ENCODE measurements around the gene STX1A. TPM values are rescaled to one million over a fixed set of nuclear protein-coding genes. Genes with fewer than 3 reads are reported as not detected.
"Not testable (repeated sequence)": the region's sequence is repeated elsewhere in the genome, so short reads cannot be mapped to it uniquely, and the experiment has no call there.

STX1A gene
- total RNA-seq, 2 experiments from 2014 or later = 13.8 to 15.8 TPM

GRCh38 chr7:73682745-73683055, 36.8 kb downstream of the STX1A start:
- Mint-ChIP-seq H3K27ac (peak overlapping the region; percentile 96), H3K27me3 (no peaks in the 10 kb centered on the region), H3K36me3 (peaks cover 27% of the 10 kb centered on the region), H3K4me3 (peak overlapping the region; percentile 95), H3K4me1 (peaks cover 36% of the 10 kb centered on the region), H3K9me3 (ENCODE audit: low read depth) (no peaks in the 10 kb centered on the region)
- CTCF ChIA-PET = no interaction called here
- DNase-seq (no peak), ATAC-seq (no peak)

GRCh38 chr7:73681031-73681430, 38.4 kb downstream of the STX1A start:
- CTCF ChIA-PET = interaction anchor here (0.7 to 1.3 kb wide), 2 partner anchors 26 to 54 kb away, joined by 3 read pairs; no protein-coding TSS in a partner anchor
- H3K9me3 Mint-ChIP-seq (ENCODE audit: low read depth) = no peaks in the 10 kb centered on the region
- no peak for DNase-seq
- no peak overlapping the region for H3K27ac Mint-ChIP-seq
- H3K27me3 Mint-ChIP-seq = no peaks in the 10 kb centered on the region
- ATAC-seq = no peak
- peak overlapping the region; percentile 9 for H3K4me3 Mint-ChIP-seq
- peaks cover 33% of the 10 kb centered on the region for H3K4me1 Mint-ChIP-seq
- H3K36me3 Mint-ChIP-seq = peaks cover 17% of the 10 kb centered on the region

- Mint-ChIP-seq H3K4me3 (no peak overlapping the region), H3K27me3 (no peaks in the 10 kb centered on the region), H3K4me1 (peaks cover 32% of the 10 kb centered on the region), H3K9me3 (ENCODE audit: low read depth) (no peaks in the 10 kb centered on the region), H3K27ac (no peak overlapping the region), H3K36me3 (peaks cover 16% of the 10 kb centered on the region)
- no peak for ATAC-seq
- CTCF ChIA-PET = interaction anchor here (0.7 to 1.3 kb wide), 2 partner anchors 26 to 54 kb away, joined by 3 read pairs; no protein-coding TSS in a partner anchor
- DNase-seq = no peak
Observed at GRCh38 chr7:73680501-73680900, 39.0 kb downstream of the STX1A start.

- H3K9me3 Mint-ChIP-seq (ENCODE audit: low read depth) = no peaks in the 10 kb centered on the region
- peaks cover 16% of the 10 kb centered on the region for H3K36me3 Mint-ChIP-seq
- ATAC-seq (no peak), DNase-seq (no peak)
- H3K27me3 Mint-ChIP-seq = no peaks in the 10 kb centered on the region
- peaks cover 27% of the 10 kb centered on the region for H3K4me1 Mint-ChIP-seq
- CTCF ChIA-PET = no interaction called here
- no peak overlapping the region for H3K4me3 Mint-ChIP-seq
- no peak overlapping the region for H3K27ac Mint-ChIP-seq
Observed at GRCh38 chr7:73679709-73680108, 39.8 kb downstream of the STX1A start.

GRCh38 chr7:73678862-73679261, 40.6 kb downstream of the STX1A start:
- Mint-ChIP-seq H3K27me3 (no peaks in the 10 kb centered on the region), H3K4me3 (no peak overlapping the region), H3K36me3 (peaks cover 16% of the 10 kb centered on the region), H3K9me3 (ENCODE audit: low read depth) (no peaks in the 10 kb centered on the region), H3K27ac (no peak overlapping the region), H3K4me1 (peaks cover 24% of the 10 kb centered on the region)
- CTCF ChIA-PET = interaction anchor here (1.9 kb wide), 1 partner anchor 56 kb away, joined by 4 read pairs; no protein-coding TSS in a partner anchor
- ATAC-seq (no peak), DNase-seq (no peak)

- H3K36me3 Mint-ChIP-seq = peaks cover 13% of the 10 kb centered on the region
- H3K9me3 Mint-ChIP-seq (ENCODE audit: low read depth); H3K4me1 Mint-ChIP-seq; H3K4me3 Mint-ChIP-seq; DNase-seq; H3K27ac Mint-ChIP-seq; H3K27me3 Mint-ChIP-seq; ATAC-seq: not testable (repeated sequence)
- CTCF ChIA-PET = interaction anchor here (0.9 to 1.4 kb wide), 4 partner anchors 25 to 69 kb away, joined by 3 read pairs; partner anchors contain the start of gene STX1A
Observed at GRCh38 chr7:73676062-73676461, 43.4 kb downstream of the STX1A start.

GRCh38 chr7:73674468-73675124, 44.9 kb downstream of the STX1A start:
- Mint-ChIP-seq H3K9me3 (ENCODE audit: low read depth) (no peaks in the 10 kb centered on the region), H3K36me3 (peaks cover 12% of the 10 kb centered on the region), H3K27me3 (peaks cover 9% of the 10 kb centered on the region), H3K4me1 (peaks cover 2% of the 10 kb centered on the region), H3K4me3 (no peak overlapping the region), H3K27ac (no peak overlapping the region)
- no peak for ATAC-seq
- CTCF ChIA-PET = interaction anchor here (1.1 to 1.4 kb wide), 3 partner anchors 27 to 60 kb away, joined by 3 to 5 read pairs (median 4); no protein-coding TSS in a partner anchor
- no peak for DNase-seq

- CTCF ChIA-PET = interaction anchor here (0.8 to 1.8 kb wide), 2 partner anchors 29 to 65 kb away, joined by 3 to 4 read pairs; no protein-coding TSS in a partner anchor
- H3K27me3 Mint-ChIP-seq = peaks cover 19% of the 10 kb centered on the region
- no peak overlapping the region for H3K4me3 Mint-ChIP-seq
- no peaks in the 10 kb centered on the region for H3K36me3 Mint-ChIP-seq
- no peak overlapping the region for H3K27ac Mint-ChIP-seq
- no peaks in the 10 kb centered on the region for H3K9me3 Mint-ChIP-seq (ENCODE audit: low read depth)
- ATAC-seq = no peak
- peaks cover 5% of the 10 kb centered on the region for H3K4me1 Mint-ChIP-seq
- no peak for DNase-seq
Observed at GRCh38 chr7:73671857-73672445, 47.5 kb downstream of the STX1A start.

- Mint-ChIP-seq H3K4me1 (peaks cover 5% of the 10 kb centered on the region), H3K36me3 (no peaks in the 10 kb centered on the region), H3K9me3 (ENCODE audit: low read depth) (no peaks in the 10 kb centered on the region), H3K27me3 (peaks cover 23% of the 10 kb centered on the region), H3K4me3 (no peak overlapping the region), H3K27ac (no peak overlapping the region)
- ATAC-seq (no peak), DNase-seq (no peak)
- CTCF ChIA-PET = no interaction called here
Observed at GRCh38 chr7:73671322-73671661, 48.2 kb downstream of the STX1A start.

GRCh38 chr7:73669858-73670385, 49.5 kb downstream of the STX1A start:
- CTCF ChIA-PET = interaction anchor here (1.1 to 2.7 kb wide), 2 partner anchors 63 to 69 kb away, joined by 3 to 7 read pairs; partner anchors contain the start of gene ABHD11
- ATAC-seq = no peak
- H3K4me1 Mint-ChIP-seq = peaks cover 7% of the 10 kb centered on the region
- no peak for DNase-seq
- no peaks in the 10 kb centered on the region for H3K9me3 Mint-ChIP-seq (ENCODE audit: low read depth)
- H3K36me3 Mint-ChIP-seq = no peaks in the 10 kb centered on the region
- no peak overlapping the region for H3K27ac Mint-ChIP-seq
- no peak overlapping the region for H3K4me3 Mint-ChIP-seq
- H3K27me3 Mint-ChIP-seq = peaks cover 34% of the 10 kb centered on the region

GRCh38 chr7:73669288-73669701, 50.2 kb downstream of the STX1A start:
- H3K36me3 Mint-ChIP-seq = no peaks in the 10 kb centered on the region
- ATAC-seq = no peak
- CTCF ChIA-PET = interaction anchor here (2.7 kb wide), 1 partner anchor 70 kb away, joined by 7 read pairs; the partner anchor contains the start of gene ABHD11
- H3K4me3 Mint-ChIP-seq = no peak overlapping the region
- H3K9me3 Mint-ChIP-seq (ENCODE audit: low read depth) = no peaks in the 10 kb centered on the region
- no peak for DNase-seq
- peaks cover 7% of the 10 kb centered on the region for H3K4me1 Mint-ChIP-seq
- H3K27ac Mint-ChIP-seq = no peak overlapping the region
- peaks cover 39% of the 10 kb centered on the region for H3K27me3 Mint-ChIP-seq

- H3K36me3 Mint-ChIP-seq = no peaks in the 10 kb centered on the region
- H3K9me3 Mint-ChIP-seq (ENCODE audit: low read depth) = no peaks in the 10 kb centered on the region
- no peak overlapping the region for H3K27ac Mint-ChIP-seq
- no peak for DNase-seq
- H3K4me1 Mint-ChIP-seq = peaks cover 7% of the 10 kb centered on the region
- H3K27me3 Mint-ChIP-seq = peaks cover 44% of the 10 kb centered on the region
- CTCF ChIA-PET = interaction anchor here (1.4 to 2.7 kb wide), 2 partner anchors 62 to 70 kb away, joined by 7 to 11 read pairs; partner anchors contain the start of gene ABHD11
- no peak for ATAC-seq
- no peak overlapping the region for H3K4me3 Mint-ChIP-seq
Observed at GRCh38 chr7:73668886-73669230, 50.6 kb downstream of the STX1A start.

- peaks cover 7% of the 10 kb centered on the region for H3K4me1 Mint-ChIP-seq
- no peak for DNase-seq
- peaks cover under 1% of the 10 kb centered on the region for H3K9me3 Mint-ChIP-seq (ENCODE audit: low read depth)
- no peak overlapping the region for H3K27ac Mint-ChIP-seq
- ATAC-seq = no peak
- peak overlapping the region; percentile 37 for H3K4me3 Mint-ChIP-seq
- peaks cover 1% of the 10 kb centered on the region for H3K36me3 Mint-ChIP-seq
- CTCF ChIA-PET = interaction anchor here (0.6 to 2.7 kb wide), 11 partner anchors 9 to 71 kb away, joined by 3 to 11 read pairs (median 3); partner anchors contain the start of genes ABHD11 and STX1A
- peaks cover 49% of the 10 kb centered on the region for H3K27me3 Mint-ChIP-seq
Observed at GRCh38 chr7:73668103-73668885, 51.2 kb downstream of the STX1A start.

All from activated CD8-positive, alpha-beta memory T cell treated with anti-CD3 and anti-CD28 coated beads, Interleukin-2, amount 10 ng/mL, durations not matched to agents 7 days and 5 days (primary cell).